Suppressor macrophage (primary cell): ENCODE data around the gene GLS.

Experiments
- DNase-seq, 4 experiments: peaks; one replicate each; pipeline ENCODE4 v3.0.0-alpha.2; 2020 to 2022

The GLS gene

GRCh38 chr2:190996338-190996946 lies 115.8 kb downstream of the GLS start:
- DNase-seq = peak in 3 of 4 experiments; percentile 30 to 40 (median 34)

- DNase-seq = peak; percentile 71 to 89 (median 84)
Measured at GRCh38 chr2:190996947-190997346, 116.3 kb downstream of the GLS start.

- no peak for DNase-seq
Measured at GRCh38 chr2:190997526-190998113, 117.0 kb downstream of the GLS start.

GRCh38 chr2:190999058-190999457 lies 118.4 kb downstream of the GLS start:
- no peak for DNase-seq

GRCh38 chr2:190999949-191000665 lies 119.5 kb downstream of the GLS start:
- DNase-seq = no peak

- DNase-seq = no peak
Measured at GRCh38 chr2:191001032-191001431, 120.4 kb downstream of the GLS start.

GRCh38 chr2:191001624-191002023 lies 121.0 kb downstream of the GLS start:
- DNase-seq = no peak

- DNase-seq = no peak
Measured at GRCh38 chr2:191003405-191004309, 123.0 kb downstream of the GLS start.

GRCh38 chr2:191006297-191006696 lies 125.7 kb downstream of the GLS start:
- DNase-seq = no peak

- no peak for DNase-seq
Measured at GRCh38 chr2:191006997-191007783, 126.6 kb downstream of the GLS start.

GRCh38 chr2:191008286-191008685 lies 127.7 kb downstream of the GLS start:
- DNase-seq = no peak

GRCh38 chr2:191009541-191010374 lies 129.1 kb downstream of the GLS start:
- DNase-seq = no peak

GRCh38 chr2:191010887-191011885 lies 130.6 kb downstream of the GLS start:
- DNase-seq = no peak

- DNase-seq = no peak
Measured at GRCh38 chr2:191012346-191012745, 131.7 kb downstream of the GLS start.

- peak; percentile 38 to 72 (median 60) for DNase-seq
Measured at GRCh38 chr2:191012845-191013681, 132.4 kb downstream of the GLS start.

GRCh38 chr2:191013682-191013931 lies 133.0 kb downstream of the GLS start:
- no peak for DNase-seq

- DNase-seq = peak; percentile 97 to 99 (median 98)
Measured at GRCh38 chr2:191013932-191014652, 133.5 kb downstream of the GLS start, which contains the start of gene STAT1. Gene STAT1, minus strand, starts transcription at chr2:191014171. Its CDS starts 4,168 bp downstream, at chr2:191010003.

- no peak for DNase-seq
Measured at GRCh38 chr2:191014653-191015020, 134.0 kb downstream of the GLS start.
